ENCODE data around the gene DIRAS1. TPM values are rescaled to one million over a fixed set of nuclear protein-coding genes. Genes with fewer than 3 reads are reported as not detected.

Gene DIRAS1
- polyA plus RNA-seq, 1 experiment: 21.4 TPM

DNA sequence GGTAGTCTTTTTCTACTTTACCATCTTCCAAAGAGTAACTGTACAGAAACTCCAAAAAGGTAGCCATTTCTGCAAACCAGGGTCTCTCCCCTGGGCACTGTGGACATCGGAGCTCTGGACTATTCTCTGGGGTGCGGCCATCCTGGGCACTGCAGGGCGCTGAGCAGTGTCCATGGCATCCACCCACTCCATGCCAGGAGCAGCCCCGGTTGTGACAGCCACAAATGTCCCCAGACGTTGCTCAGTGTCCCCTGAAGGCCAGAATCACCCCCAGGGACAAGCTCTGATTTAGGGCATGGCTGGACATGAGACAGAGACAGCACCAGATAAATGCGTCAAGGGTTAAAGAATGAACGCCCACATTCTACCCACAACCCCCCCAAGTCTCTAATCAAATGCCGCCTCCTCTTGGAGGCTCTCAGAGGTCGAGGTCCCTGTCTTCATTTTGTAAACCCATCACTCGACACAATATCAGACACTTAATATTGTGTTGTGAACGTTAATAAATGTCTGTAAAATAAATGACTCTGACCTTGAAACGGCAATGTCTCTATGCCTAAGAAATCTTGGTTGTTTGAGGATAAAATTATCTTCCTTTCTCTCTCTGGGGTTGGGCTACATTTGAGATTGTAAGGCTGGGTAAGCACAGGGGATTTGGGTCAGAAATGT lies 27.5 kb downstream of the DIRAS1 start:
- Histone ChIP-seq H3K4me3 (ENCODE audit: low read depth, low read length) (no peak overlapping the region), H3K27me3 (ENCODE audit: control insufficient read depth, insufficient read depth, low read length) (peaks cover 4% of the 10 kb centered on the region), H3K36me3 (ENCODE audit: control insufficient read depth, insufficient read depth, low read length) (no peaks in the 10 kb centered on the region)
- ChIA-PET POLR2A (no interaction called here), CTCF (interaction anchor here (1.2 to 1.3 kb wide), 2 partner anchors 10 to 20 kb away, joined by 3 to 4 read pairs; no protein-coding TSS in a partner anchor)
- TF ChIP-seq, protein P1, sequence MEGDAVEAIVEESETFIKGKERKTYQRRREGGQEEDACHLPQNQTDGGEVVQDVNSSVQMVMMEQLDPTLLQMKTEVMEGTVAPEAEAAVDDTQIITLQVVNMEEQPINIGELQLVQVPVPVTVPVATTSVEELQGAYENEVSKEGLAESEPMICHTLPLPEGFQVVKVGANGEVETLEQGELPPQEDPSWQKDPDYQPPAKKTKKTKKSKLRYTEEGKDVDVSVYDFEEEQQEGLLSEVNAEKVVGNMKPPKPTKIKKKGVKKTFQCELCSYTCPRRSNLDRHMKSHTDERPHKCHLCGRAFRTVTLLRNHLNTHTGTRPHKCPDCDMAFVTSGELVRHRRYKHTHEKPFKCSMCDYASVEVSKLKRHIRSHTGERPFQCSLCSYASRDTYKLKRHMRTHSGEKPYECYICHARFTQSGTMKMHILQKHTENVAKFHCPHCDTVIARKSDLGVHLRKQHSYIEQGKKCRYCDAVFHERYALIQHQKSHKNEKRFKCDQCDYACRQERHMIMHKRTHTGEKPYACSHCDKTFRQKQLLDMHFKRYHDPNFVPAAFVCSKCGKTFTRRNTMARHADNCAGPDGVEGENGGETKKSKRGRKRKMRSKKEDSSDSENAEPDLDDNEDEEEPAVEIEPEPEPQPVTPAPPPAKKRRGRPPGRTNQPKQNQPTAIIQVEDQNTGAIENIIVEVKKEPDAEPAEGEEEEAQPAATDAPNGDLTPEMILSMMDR (IDR thresholded peaks at IDR 0.05; ENCODE audit: insufficient read depth, low read depth, low read length): no peak
- DNase-seq (ENCODE audit: low read depth): no peak

DNA sequence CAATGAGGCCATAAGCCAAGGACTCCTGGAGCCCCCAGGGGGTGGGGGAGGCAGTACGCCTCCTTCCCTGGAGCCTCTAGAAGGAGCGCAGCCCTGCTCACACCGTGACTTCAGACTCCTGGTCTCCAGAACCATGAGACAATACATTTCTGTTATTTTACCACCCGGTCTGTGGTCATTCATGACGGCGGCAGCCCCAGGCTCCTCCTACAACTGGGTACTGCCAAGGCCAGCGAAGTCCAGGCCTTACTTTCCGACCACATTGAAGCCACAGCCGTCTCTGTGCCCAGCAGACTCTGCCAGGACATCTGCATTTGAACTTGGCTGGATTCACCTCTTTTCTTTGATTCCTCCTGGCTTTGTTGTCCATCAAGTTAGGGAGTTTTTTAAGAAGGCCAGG lies 29.2 kb downstream of the DIRAS1 start:
- TF ChIP-seq, protein P1 (IDR thresholded peaks at IDR 0.05; ENCODE audit: insufficient read depth, low read depth, low read length): no peak
- no peak overlapping the region for H3K4me3 ChIP-seq (ENCODE audit: low read depth, low read length)
- CTCF ChIA-PET: no interaction called here
- H3K27me3 ChIP-seq (ENCODE audit: control insufficient read depth, insufficient read depth, low read length): peaks cover 4% of the 10 kb centered on the region
- no peak for DNase-seq (ENCODE audit: low read depth)
- POLR2A ChIA-PET: no interaction called here
- no peaks in the 10 kb centered on the region for H3K36me3 ChIP-seq (ENCODE audit: control insufficient read depth, insufficient read depth, low read length)

DNA sequence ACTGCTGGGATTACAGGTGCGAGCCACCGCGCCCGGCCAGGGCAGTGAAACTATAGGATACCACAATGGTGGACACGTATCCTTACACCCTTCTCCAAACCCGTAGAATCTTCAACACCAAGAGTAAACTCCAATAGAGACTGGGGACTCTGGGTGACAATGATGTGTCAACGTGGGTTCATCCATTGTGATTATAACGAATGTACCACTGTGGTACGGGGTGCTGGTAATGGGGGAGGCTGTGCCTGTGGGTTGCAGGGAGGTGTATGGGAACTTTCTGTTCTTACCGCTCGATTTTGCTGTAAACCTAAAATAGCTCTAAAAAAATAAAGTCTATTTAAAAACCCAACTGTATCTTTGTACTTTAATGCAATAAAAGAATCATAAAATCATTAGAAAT lies 30.3 kb downstream of the DIRAS1 start:
- Histone ChIP-seq H3K36me3 (ENCODE audit: control insufficient read depth, insufficient read depth, low read length) (no peaks in the 10 kb centered on the region), H3K4me3 (ENCODE audit: low read depth, low read length) (no peak overlapping the region), H3K27me3 (ENCODE audit: control insufficient read depth, insufficient read depth, low read length) (peaks cover 4% of the 10 kb centered on the region)
- POLR2A ChIA-PET: no interaction called here
- CTCF ChIA-PET: interaction anchor here (0.6 kb wide), 1 partner anchor 80 kb away, joined by 3 read pairs; no protein-coding TSS in a partner anchor
- DNase-seq (ENCODE audit: low read depth): no peak
- TF ChIP-seq, protein P1 (IDR thresholded peaks at IDR 0.05; ENCODE audit: insufficient read depth, low read depth, low read length): no peak

DNA sequence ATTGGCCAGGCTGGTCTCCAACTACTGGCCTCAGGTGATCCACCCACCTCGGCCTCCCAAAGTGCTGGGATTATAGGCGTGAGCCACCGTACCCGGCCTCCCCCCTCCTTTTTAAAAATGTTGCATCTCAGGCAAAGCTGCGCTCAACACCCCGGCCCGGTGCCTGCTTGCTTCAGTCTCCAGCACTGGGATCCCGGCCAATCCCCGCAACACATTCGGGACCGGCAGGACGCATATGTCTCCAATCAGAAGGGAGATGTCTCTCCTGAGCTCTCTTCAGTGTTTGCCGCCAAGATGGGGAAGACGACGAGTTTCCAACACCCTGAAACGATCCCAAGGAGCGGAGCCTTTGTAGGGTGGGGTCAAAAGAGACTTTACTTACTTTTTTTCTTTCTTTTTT lies 34.8 kb downstream of the DIRAS1 start:
- H3K27me3 ChIP-seq (ENCODE audit: control insufficient read depth, insufficient read depth, low read length): no peaks in the 10 kb centered on the region
- CTCF ChIA-PET: no interaction called here
- TF ChIP-seq, protein P1 (IDR thresholded peaks at IDR 0.05; ENCODE audit: insufficient read depth, low read depth, low read length): no peak
- no peaks in the 10 kb centered on the region for H3K36me3 ChIP-seq (ENCODE audit: control insufficient read depth, insufficient read depth, low read length)
- POLR2A ChIA-PET: no interaction called here
- H3K4me3 ChIP-seq (ENCODE audit: low read depth, low read length): no peak overlapping the region
- no peak for DNase-seq (ENCODE audit: low read depth)

DNA sequence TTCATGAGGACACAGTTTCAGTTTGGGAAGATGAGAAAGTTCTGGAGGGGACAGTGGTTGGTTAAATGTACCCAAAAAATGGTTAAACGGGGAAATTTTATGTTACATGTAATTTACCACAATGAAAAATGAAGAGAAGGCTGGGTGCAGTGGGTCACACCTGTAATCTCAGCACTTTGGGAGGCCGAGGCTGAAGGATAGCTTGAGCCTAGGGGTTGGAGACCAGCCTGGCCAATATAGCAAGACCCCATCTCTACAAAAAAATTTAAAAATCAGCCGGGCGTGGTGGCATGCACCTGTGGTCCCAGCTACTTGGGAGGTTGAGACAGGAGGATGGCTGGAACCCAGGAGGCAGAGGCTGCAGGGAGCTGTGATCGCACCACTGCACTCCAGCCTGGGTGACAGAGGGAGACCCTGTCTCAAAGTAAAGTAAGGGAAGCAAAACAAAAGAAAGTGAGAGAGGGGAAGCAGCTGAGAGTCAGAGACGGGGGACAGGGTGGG lies 35.9 kb downstream of the DIRAS1 start:
- ChIA-PET CTCF (interaction anchor here (1.3 kb wide), 1 partner anchor 14 kb away, joined by 5 read pairs; no protein-coding TSS in a partner anchor), POLR2A (no interaction called here)
- DNase-seq (ENCODE audit: low read depth): no peak
- Histone ChIP-seq H3K4me3 (ENCODE audit: low read depth, low read length) (no peak overlapping the region), H3K27me3 (ENCODE audit: control insufficient read depth, insufficient read depth, low read length) (no peaks in the 10 kb centered on the region), H3K36me3 (ENCODE audit: control insufficient read depth, insufficient read depth, low read length) (no peaks in the 10 kb centered on the region)
- TF ChIP-seq, protein P1 (IDR thresholded peaks at IDR 0.05; ENCODE audit: insufficient read depth, low read depth, low read length): no peak
